CD4-positive, alpha-beta T cell treated with Interleukin-6 for 4 hours (primary cell): ENCODE results near the gene HIC1.

Source experiments
- DNase-seq: peaks from one replicate; pipeline ENCODE4 v3.0.0-alpha.2; 2020; ENCODE audit warnings: mixed read lengths

HIC1 gene

DNA sequence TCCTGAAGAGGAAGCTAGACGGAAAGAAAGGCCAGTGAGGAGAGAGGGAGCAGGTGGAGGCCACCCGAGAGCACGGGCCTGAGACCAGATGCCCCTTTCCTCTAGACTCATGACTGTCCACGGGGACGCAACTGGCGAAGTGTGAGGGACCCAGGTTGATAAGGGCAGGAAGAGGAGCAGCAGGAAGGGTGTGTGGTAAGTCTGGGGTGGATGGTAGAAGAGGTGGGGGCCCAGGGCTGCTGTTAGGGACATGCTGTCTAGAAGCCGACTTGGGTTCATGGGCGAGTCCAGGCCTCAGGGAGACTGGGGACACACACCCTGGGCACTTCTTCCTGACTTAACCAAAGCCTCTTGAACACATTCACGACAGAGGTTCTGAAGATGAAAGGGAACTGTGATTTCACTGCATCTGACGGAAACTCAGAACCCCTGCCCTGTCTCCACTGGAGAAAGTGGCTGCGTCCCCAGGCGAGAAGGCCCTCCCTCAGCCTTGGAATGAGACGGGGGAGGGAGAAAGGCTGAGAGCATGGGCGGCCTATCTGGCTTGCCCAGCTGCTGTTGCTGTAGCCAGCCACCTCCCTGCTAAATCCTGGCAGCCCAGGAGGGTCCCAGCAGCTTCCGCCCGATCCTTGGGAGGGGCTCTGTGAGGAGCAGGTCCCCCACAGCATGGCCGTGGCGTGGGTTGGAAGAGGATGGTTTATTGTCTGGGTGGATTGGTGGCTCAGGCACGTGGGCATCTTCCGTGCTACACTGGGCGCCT lies 6.0 kb downstream of the HIC1 start:
- DNase-seq = no peak

DNA sequence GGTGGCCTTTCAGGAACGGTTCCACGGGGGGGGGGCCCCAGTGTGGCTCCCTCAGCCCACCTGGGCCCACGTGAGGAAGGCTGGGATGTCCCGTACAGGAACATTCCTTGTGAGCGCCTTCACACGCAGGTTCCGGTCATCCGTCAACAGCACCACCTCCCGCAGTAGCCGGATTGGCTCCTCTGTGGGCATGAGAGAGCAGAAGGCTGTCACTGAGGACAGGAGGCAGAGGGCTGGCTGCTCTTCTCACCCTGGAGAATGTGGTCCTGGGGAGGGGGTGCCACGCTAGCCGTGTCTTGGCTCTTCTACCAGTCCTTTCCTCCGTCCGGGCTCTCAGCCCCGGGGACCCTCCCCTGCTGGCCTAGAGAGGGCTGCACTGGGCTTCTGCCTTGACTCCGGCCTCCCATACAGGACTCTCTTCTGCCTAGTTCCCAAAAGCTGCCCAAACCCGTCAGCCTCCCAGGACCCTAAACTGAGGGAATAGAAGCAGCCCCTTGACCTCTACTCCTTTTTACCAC lies 6.6 kb downstream of the HIC1 start:
- DNase-seq = no peak

DNA sequence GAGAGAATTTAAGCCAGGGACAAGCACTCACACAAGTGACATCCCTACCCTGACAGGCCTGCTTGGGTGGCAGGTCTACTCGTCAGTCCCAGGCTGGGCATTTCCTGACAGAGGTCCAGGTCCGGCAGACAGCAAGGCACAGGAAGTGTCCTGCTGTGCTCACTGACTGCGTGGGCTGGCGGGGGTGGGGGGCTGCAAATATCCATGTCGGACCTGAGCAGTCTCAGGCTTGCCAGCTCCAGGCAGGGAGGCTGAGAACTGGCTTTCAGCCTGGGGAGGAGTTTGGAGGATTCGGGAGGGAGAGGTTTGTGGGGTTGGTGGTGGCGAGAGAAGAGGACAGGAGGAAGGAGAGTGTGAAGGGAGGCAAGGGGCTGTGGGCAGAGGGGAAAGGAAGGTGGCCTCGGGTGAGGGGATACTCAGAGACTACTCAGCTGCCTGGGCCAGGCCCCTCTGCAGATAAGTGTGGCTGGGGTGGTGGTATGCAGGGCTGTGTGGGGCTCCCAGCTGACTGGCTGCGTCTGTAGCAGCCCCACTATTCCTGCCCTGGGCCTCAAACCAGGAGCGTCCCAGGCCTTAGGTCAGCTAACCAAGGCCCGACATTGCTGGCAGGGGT lies 7.8 kb downstream of the HIC1 start:
- DNase-seq = no peak

DNA sequence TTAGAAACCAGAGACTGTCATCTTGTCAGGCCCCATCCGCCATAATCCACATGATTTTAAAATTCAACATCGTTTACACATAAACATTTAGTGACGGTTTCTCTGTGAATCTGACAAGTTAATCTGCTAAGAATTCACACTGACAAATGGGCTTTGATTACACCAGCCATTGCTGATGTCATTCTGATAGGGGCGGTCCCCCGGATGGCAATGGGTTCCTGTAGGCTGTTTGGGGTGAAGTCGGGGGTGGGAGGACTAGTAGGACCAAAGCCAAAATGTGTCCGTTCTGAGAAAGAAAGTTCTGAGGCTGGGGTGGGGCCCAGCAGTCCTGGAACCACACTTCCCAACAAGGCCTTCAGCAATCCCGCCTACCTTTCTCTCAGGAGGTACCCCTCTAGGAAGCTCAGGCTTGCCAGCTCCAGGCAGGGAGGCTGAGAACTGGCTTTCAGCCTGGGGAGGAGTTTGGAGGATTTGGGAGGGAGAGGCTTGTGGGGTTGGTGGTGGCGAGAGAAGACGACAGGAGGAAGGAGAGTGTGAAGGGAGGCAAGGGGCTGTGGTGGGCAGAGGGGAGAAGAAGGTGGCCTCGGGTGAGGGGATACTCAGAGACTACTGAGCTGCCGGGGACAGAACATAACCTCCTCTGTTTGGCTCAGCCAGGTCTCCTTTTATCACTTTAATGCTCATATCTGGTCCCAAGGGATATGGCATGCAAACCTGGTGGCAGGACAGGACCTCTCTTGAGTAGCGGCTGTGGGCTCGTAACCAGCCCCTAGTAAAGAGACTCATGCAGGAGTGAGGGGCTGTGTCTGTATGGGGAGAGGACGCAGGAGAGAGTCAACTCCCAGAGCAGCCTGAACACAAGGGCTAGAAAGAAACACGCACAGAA lies 8.6 kb downstream of the HIC1 start:
- no peak for DNase-seq

DNA sequence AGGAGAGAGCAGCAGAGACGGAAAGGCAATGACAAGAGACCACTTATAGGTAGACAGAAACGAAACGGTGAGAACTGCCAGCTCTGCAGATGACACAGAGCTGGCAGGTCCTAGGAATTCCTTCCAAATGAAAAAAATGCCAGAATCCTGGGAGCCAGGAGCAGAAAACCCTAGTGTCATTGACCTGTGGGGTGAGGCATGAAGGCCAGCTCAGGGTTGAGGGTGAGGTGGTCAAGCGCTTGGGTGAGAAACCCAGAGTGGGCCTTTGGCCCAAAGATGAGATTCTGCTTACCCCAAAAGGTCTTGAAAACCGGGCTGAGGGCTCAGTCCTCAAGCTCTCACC lies 9.2 kb downstream of the HIC1 start:
- DNase-seq = no peak

DNA sequence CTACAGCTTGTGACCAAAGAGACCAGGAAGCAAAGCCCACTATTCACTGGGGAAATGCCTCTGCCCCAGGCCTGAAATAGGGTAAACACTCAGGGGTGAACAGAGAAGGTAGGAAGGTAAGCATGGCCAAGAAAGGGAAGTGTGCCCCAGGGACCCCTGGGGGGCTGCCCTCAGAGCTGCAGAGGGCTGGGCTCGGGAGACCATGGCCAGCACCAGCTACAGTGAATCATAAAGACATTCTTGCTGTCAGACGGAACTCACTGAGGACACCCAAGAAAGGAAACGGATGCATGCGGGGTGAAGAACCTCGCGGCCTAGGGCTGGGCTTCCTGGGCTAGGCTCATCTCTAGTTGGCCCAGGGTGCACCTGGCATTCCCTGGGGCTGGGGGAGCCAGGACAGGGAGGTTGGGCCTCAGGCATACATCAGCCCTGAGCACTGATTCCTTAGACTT lies 9.6 kb downstream of the HIC1 start:
- no peak for DNase-seq

DNA sequence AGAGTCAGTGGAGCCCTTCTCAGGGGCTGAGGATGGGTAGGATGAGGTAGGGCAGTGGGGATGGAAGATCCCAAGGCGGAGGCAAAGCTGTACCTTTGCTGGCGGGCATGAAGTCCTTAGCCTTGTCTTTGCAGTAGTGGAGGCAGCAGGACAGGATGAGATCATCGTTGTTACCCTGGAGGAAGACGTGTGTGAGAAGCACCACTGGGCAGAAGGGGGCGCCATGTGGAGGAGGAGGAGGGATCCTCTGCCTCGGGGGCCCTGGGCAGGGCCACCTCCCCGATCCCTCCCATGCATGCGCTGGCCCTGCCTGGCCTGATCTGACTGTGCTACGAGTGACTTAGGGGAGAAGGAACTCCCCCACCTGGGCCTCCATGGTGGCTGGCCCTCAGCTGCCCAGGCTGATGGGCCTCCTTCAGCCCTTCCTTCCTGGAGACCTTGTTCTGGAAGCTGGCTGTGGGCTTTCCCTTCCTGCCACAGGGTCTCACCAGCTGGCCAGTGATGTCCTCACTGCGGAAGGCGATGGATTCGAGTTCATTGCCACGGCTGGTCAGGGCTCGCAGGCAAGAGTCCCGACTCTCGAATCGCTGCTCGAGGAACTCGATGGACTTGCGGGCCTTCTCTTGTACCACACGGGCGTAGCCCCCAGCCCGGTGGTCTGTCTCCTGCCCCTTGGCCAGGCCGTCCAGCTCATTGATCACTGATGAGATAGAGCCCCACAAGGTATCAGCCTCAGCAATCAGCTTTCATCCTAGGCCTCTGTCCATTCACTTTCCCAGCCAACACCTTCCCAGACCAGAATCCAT lies 10.3 kb downstream of the HIC1 start:
- DNase-seq = peak; percentile 55

DNA sequence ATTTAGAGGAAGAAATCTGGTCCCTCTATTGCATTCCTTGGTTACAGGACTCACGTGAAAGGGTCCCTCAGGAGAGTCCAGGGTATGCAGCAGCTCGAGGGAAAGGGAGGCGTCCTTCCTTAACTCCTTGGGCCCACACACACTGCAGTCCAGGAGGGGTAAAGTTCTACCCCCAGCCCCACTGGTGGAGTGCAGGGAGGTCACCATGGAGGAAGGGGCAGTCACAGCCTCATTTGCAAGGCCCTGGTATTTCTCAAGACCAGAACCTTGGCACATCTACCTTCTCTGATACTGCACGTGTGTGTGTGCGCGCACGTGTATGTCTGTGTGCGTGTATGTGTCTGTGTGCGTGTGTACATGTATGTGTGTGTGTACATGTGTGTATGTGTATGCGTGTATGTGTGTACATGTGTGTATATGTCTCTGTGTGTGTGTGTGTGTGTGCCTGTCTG lies 11.1 kb downstream of the HIC1 start:
- DNase-seq = no peak

DNA sequence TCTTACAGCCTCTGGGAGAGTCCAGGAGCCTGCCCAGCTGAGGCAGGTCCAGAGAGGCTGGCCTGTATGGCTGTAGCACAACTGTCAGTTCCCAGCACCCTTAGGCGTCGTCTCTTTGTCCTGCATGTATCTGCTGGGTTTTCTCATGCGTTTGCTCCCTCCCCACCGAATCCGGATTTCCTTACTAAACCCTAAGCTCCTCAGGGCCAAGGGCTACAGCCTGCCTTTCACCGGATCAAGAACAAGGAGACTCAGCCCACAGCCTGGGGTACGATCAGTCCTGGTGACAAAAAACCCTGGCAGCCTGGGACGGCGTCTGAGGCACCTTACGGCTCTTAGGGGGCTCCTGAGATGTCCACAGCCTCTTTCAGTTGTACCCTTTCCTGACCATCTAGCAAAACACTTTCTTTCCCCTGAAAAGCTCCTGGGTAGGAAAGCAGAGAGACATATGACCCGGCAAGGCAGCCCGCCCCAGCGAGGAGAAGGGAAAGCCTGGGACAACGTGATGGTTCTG lies 12.2 kb downstream of the HIC1 start:
- no peak for DNase-seq

DNA sequence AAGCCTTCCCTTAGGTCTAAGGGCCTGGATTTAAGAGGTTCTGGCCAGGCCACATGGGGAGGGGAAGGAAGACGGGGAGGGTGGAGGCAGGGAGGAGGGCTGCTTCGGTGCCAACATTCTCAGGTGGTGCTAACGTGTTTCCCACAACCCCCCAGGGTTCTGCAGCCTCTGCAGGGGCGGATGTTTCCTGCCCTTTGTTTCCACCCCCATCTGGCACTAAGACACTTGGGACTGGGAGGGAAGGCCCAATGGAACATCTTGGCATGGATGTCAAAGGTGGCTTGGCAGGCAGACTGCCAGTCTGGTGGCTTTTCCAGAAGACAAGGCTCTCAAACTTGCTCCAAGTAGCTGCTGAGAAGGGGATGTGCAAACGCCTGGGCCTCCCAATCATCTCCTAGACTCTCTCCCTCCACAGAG lies 12.7 kb downstream of the HIC1 start:
- no peak for DNase-seq

DNA sequence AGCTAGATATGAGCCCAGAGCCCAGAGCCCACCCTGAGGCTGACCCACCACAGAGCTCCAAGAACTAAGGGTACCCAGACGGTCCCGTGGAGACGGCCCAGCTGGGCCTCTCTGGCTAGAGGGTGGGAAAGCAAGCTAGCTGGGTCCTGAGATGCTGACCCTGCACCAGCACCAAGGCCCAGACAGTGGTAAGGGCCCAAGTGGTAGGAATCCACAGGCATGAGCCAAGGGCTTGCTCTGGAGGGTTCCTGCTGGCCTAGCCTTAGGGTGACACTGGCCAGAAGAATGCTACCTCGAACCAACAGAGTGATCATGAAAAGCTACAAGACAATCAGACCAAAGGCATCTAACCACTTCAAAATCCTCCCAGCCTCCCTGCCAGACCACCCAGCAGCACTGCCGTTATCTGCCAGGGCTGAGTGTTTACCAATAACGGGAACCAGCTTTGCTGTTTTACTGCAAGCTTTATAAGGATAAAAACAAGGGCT lies 13.2 kb downstream of the HIC1 start:
- DNase-seq = no peak

DNA sequence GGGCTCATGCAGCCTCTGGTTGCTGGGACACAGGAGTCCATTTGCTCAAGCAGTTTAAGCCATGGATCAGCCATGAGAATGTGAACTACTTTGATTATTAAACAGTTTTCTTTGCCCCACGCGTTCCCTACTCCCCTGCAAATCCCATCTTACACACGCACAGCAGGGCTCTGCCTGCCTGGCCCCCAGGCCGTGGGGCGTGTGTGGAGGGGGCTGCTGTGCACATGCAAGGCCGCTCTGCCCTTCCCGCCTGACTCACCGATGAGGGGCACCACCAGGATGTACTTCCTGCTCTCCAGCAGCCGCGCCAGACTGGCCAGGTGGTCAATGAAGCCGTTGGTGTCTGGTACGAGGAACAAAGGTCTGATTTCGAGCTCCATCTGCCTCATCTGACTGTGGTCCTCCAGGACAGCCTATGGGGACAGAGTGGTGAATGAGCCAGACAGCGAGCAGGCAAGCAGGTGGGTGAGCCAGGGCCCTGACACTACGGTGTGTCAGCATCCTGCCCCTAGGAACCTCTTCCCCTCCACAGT lies 13.7 kb downstream of the HIC1 start:
- no peak for DNase-seq

DNA sequence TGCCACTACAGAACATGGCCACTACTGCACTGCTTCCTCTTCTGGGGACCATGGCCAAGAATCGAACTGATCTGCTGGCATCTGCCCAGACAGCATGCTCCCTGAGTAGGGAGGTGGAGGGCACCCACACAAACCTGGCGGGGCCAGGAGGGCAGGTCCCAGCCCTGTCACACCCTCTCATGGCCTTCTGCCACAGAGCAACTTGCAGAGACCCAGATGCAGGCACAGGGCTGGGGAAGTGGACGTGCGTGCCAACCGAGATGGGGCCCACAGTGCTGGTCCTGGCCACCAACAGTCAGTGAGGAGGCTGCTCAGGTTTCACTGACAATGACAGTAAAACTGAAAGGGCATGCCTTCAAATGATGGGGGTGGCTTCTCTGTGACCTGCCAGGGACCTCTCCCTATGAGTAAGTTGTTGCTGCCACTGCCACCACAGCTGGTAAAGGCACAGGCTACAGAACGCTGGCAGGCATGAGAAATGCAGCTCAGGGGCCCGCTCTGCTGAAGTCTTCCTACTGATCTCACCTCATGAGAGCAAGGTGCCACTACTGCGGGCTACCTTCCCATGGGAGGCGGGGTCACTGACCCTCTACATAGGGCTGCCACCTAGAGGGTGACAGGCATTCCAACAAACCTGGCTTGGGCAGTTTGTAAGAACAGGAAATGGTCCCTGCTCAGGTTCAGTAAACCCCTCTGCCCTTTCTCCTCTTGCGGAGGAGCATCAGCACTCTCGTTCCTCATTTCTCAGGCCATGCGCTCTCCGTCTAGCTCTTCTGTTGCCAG lies 15.5 kb downstream of the HIC1 start:
- DNase-seq = no peak

DNA sequence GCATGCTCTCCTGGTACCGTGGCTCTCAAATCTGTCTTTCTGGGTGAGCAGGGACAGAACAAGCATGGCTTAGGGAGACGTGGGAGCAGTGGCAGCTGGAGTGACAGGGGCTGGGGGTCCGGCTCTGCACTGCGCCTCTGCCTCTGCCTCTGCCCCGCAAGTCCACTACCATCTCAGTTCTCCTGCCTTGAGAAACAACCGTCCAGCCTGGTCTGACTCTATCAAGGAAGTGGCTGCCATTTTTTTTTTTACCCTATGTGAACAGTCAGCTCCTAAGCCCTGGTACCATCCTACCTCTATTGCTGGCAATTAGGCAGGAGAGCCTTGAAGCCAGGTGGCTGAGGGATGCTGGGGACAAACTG lies 16.1 kb downstream of the HIC1 start:
- no peak for DNase-seq

DNA sequence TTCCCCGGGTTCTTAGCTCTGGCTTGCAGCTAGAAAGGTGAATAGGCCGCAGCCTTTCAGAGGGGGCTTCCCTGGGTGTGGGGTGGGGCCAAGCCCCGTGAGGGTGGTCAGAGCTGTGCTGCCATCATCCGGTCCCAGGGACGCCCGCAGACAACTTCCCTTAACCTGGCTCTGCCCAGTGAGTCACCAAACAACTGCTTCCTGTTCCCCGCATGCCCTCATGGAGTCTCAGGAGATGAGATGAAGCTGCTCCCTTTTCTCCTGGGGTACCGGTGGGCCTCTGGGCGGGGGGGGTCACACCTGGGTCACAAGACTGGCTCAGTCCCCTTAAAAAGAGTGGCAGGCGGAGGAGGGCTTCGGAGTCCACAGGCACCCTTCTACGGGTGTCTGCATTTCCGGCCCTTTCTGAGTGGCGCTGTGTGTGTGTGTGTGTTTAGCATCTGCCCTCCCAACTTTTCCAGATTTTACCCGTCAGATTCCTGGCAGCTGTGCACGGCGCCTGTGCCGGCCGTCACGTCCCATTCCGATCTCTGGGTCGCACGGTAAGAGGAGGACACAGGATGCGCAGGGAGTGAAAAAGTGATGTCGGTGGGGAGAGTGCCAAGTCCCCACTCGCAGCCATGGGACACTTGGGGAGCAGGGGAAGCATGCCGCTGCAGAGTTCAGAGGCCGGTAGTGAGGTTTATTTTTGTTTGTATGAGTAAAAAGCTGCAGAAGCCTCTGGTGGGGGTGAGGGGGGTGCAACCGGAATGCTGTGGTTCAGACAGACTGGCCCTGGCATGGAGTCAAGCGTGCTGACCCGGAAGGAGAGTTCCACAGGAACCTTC lies 16.8 kb downstream of the HIC1 start:
- no peak for DNase-seq

DNA sequence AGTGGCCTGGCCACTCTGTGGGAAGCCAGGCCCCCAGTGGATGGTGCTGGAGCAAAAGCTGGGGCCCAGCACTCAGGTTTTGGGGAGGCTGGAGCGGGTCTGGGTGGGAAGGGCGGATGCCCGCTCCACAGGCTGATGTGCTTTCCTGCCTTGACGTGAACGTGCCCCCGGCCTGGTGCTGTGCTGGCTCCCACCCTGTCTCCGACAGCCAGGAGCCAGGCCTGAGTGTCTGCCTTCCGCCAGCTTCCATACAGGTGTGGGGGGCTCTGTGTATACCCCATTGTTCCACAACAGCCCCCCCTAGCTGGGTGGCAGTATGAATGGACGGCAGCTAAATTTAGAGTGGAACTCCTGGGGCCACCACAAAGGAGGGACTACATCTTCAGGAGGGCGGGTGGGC lies 20.0 kb downstream of the HIC1 start:
- DNase-seq = no peak

DNA sequence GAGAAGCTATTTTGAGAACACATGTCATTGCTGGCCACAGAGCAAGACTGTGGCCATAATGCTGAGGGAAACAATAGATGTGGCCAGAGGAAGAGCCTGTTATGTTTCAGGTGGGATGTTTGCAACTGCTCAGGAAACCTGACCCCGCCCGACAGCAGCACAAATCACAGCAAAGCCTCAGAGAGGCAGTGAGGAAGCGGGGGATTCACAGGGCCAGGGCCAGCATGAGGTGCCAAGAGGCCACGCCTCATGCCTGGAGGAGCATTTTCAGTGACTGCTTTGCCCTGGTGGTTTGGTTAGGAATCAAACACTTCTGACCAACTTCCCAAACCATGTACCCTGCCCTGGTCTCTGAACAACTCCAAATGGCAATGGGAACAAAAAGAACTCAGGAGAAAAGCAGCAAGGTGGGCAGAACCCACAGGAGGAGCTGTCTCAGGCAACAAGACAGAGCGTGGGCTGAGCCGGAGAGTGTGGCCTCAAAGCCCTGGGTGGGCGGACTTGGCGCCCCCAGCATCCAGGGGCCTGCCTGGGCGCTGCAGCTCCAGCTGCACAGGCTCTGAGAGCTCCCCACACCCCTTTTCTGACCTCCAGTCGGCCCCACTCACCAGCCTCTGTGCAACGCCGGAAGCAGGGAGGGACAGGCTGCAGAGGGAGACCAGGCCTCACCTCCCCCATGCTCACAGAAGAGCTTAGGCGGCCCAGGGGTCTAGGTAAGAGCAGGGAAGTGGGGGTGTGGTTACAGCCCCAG lies 20.6 kb downstream of the HIC1 start:
- no peak for DNase-seq

DNA sequence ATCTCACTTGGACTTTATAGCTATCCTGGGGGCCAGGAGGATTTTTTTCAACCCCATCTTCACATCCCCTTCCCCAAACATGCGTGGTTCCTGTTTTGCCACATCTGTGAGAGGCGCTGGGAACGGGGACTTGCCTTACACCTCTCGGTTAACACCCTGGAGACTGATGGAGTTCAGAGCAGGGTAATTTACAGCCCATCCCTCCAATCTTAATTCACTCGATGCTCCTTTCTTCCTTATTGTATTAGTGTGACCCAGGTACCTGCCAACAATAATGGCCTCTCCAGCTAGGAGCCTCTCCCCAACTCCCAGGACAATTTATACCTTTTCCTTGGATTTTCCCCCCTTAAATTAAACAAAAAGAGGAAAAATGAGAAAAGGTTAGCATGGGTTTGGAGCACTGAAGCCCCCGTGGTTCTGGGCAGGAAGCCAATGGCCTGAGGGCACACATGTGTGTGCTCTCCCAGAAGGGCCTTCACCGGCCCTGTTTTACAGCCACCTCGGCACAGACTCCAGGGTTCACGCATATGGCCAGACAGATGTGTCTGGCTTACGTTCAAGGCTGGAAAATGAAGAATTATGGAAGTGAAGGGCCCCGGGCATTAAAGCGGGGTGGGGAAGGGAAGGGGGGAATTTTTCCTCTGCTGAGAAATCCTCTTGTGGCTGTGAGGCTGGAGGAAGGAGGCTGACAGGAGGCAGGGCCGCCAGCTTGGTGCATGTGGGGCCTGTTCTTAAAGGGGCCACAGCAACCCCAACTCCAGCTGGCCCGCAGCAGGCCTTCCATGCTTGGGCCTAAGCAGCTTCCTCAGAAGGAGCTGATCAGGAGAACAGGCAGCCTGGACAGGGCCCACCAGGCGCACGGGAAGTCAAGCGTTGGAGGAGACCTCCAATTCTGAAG lies 21.4 kb downstream of the HIC1 start:
- DNase-seq = no peak
